Frontal cortex (tissue), 4 donors: ENCODE data around the gene PDSS2. TPM values are rescaled to one million over a fixed set of nuclear protein-coding genes. Genes with fewer than 3 reads are reported as not detected.
"Not testable (repeated sequence)": the region's sequence is repeated elsewhere in the genome, so short reads cannot be mapped to it uniquely, and the experiment has no call there.

Experiments used
- DNase-seq, 2 donors: peaks; one replicate each; pipeline ENCODE4 v3.0.0; 2012; ENCODE audit warnings: low spot score in 2 of 2
- FAIRE-seq: peaks from 2 replicates; lab custom pipeline; 2012; peaks lifted over from hg19 to GRCh38; lab: Jason Lieb, UNC
- total RNA-seq: library from RNA; depleted of rRNA; stranded (reverse); fragments of >200 nt; gene quantifications from one replicate; pipeline ENCODE4 v1.2.3, GENCODE V29; 2014
- donor health status: control.
- donor health status: control.
- donor health status: control.

The PDSS2 gene
- total RNA-seq, 1 donor from 2014 or later: 6.9 TPM

DNA sequence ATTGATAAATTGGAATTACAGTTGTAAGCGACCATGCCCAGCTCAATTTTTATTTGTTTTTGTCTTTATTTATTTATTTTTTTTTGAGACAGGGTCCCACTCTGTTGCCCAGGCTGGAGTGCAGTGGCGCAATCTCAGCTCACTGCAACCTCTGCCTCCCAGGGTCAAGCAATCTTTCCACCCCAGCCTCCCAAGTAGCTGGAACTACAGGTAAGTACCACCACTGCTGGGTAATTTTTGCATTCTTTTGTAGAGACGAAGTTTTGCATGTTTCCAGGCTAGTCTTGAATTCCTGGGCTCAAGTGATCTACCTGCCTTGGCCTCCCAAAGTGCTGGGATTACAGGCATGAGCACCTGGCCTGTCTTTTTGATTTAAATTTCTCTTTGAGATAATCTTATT lies 323.0 kb downstream of the PDSS2 start:
- not testable (repeated sequence) for DNase-seq

GRCh38 chr6:107135048-107135680 lies 324.2 kb downstream of the PDSS2 start:
- not testable (repeated sequence) for DNase-seq, FAIRE-seq

More for the DNA sequence above, 323.0 kb downstream of the PDSS2 start:
- not testable (repeated sequence) for FAIRE-seq

- FAIRE-seq: no peak
- DNase-seq: no peak
These were observed 326.9 kb downstream of the PDSS2 start for GRCh38 chr6:107132330-107132954.

GRCh38 chr6:107129370-107129925 lies 329.9 kb downstream of the PDSS2 start:
- FAIRE-seq: no peak
- DNase-seq: no peak

DNA sequence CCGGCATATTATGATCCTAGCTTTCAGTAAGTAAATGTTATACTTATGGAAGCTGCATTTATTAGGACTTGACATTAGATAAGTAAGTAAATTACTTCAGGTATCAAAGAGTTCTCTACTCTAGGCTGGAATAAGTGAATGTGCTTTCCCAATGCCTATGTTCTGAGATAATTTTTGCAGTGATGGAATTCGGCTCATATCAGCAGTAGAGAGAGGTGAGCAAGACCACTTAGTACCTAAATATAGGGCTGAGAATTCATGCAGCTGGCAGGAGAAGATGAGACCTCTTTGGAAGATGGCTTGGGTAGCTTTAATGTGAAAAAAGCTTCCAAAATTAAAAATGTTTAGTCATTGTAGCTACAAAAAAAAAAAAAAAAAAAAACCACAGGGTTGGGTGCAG lies 330.8 kb downstream of the PDSS2 start:
- DNase-seq: no peak
- no peak for FAIRE-seq

GRCh38 chr6:107128175-107128574 lies 331.2 kb downstream of the PDSS2 start:
- no peak for FAIRE-seq

DNA sequence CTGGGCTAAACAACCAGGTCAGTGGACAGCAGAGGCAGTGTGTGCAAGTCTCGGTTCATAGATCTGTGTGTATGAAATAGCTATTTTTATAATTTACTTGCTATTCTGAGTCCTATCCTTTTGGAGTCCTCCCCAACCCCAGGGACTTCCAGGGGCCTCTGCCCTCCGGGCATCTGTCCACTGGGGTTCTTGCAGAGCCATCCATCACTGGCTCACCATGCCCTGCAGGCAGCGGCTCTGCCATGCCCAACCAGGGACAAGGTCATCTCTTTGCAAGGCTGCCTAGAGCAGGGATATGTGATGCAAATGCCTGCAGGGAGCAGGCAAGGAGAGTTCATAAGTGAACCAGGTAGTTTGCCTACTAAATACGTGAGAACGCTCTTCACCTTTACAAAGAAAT lies 333.6 kb downstream of the PDSS2 start:
- DNase-seq (no peak), FAIRE-seq (no peak)

More at GRCh38 chr6:107128175-107128574, 331.2 kb downstream of the PDSS2 start:
- DNase-seq: no peak

DNA sequence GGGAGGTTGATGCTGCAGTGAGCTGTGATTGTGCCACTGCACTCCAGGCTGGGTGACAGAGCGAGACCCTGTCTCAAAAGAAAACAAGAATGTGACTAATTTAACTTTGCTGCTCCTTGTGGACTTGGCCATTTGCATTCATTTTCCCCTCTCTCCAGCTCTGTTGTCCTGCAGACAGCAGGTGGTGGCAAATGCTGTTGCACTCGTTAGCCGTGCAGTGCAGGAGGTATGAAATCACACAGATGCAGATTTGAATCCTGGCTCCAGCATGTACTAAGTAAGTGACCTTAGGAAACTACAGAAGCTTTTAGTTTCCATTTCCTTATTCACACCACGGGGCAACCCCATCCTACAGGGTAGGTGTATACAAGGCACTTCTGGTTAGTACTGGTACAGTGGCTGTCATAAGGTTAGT lies 334.4 kb downstream of the PDSS2 start:
- DNase-seq (no peak), FAIRE-seq (no peak)

DNA sequence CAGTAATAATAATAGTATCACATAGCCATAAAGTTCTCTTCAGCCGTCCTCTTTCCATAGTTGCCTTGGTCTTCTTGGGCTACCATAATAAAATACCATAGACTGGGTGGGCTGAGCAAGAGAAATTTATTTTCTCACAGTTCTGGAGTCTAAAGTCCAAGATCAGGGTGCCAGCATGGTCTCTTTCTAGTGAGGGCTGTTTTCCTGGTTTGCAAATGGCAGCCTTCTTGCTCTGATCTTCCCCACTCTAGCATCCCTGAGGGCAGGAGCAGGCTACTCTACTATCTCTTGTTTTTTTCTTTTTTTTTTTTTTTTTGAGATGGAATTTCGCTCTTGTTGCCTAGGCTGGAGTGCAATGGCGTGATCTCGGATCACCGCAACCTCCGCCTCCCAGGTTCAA lies 335.9 kb downstream of the PDSS2 start:
- no peak for DNase-seq
- no peak for FAIRE-seq

DNA sequence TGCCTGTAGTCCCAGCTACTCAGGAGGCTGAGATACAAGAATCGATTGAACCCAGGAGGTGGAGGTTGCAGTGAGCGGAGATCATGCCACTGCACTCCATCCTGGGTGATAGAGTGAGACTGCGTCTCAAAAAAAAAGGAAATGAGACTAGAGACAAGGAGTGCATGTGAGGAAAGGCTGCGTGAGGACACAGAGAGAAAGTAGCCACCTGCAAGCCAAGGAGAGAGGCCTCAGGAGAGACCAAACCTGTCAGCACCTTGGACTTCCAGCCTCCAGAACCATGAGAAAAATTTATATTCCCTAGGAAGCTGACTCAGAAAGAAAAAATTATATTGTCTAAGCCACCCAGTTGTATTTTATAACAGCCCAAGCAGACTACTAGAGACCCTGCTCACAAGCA lies 336.6 kb downstream of the PDSS2 start:
- no peak for DNase-seq
- no peak for FAIRE-seq

DNA sequence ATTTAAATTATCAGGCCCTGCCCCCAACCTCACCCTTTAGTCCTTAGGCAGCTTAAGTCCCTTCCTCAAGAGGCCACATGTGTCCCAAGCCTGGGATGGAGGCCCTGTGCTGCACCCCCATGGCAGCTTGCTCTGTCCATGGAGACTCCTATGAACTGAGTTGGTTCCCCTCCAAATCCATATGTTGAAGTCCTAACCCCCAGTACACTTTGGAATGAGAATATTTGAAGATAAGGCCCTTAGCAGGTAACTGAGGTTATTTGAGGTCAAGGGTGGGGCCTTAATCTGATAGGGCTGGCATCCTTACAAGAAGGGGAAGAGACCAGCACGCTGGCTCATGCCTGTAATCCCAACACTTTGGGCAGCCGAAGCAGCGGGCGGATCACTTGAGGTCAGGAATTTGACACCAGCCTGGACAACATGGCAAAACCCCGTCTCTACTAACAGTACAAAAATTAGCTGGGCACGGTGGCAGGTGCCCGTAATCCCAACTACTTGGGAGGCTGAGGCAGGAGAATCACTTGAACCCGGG lies 337.3 kb downstream of the PDSS2 start:
- DNase-seq (no peak), FAIRE-seq (no peak)

GRCh38 chr6:107121266-107121665 lies 338.1 kb downstream of the PDSS2 start:
- DNase-seq: no peak
- FAIRE-seq: no peak

DNA sequence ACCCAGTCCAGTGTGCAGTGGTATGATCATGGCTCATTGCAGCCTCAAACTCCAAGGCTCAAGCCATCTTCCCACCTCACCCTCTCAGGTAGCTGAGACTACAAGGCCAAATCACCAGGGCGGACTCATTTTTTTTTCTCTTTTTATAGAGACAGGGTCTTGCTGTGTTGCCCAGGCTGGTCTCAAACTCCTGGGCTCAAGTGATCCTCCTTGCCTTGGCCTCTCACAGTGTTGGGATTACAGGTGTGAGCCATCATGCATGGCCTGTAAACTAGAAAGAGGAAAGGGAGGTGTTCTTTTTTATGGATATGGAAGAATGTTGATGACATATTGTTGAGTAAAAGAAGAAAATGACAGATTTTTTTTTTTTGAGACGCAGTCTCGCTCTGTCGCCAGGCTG lies 339.0 kb downstream of the PDSS2 start:
- no peak for DNase-seq
- FAIRE-seq: no peak

- FAIRE-seq: no peak
These were observed 340.4 kb downstream of the PDSS2 start for GRCh38 chr6:107118976-107119375.

DNA sequence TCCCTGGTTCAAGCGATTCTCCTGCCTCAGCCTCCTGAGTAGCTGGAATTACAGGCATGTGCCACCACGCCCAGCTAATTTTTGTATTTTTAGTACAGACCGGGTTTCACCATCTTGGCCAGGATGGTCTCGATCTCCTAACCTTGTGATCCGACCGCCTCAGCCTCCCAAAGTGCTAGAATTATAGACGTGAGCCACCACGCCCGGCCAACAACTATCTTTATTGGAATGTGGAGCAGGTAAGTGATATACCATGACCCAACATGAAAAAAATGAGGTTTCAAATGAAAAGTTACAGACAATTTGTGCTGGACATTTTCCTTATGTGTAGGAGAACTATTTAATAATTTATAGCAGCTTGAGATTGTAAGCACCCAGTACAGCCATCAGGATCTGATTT lies 340.8 kb downstream of the PDSS2 start:
- not testable (repeated sequence) for DNase-seq, FAIRE-seq

More at GRCh38 chr6:107118976-107119375, 340.4 kb downstream of the PDSS2 start:
- DNase-seq: no peak

- DNase-seq: no peak
- FAIRE-seq: no peak
These were observed 342.4 kb downstream of the PDSS2 start for GRCh38 chr6:107116931-107117330.

- DNase-seq (no peak), FAIRE-seq (no peak)
These were observed 343.0 kb downstream of the PDSS2 start for GRCh38 chr6:107116328-107116892.

- DNase-seq: peak in 1 of 2 donors; percentile 42
- no peak for FAIRE-seq
These were observed 343.6 kb downstream of the PDSS2 start for GRCh38 chr6:107115695-107116327.

GRCh38 chr6:107114926-107115694 lies 344.3 kb downstream of the PDSS2 start, which contains the start of gene BEND3:
Gene BEND3, minus strand, starts transcription at chr6:107115515. Its CDS starts 16,230 bp downstream, at chr6:107099285.
- DNase-seq (peak; percentile 57 to 73), FAIRE-seq (no peak)
